Endothelial cell of umbilical vein (primary cell): ENCODE results near the gene AKAP8. TPM values are rescaled to one million over a fixed set of nuclear protein-coding genes. Genes with fewer than 3 reads are reported as not detected.

ENCODE experiments used
- BruUV-seq: library from RNA; stranded (reverse); fragments of 400-500 nt; replicated peaks from 2 replicates; lab custom pipeline; 2021; lab: Mats Ljungman, UMichigan
- CTCF ChIA-PET: fragments of 300-600, 350-600 bp; sonication (Branson Sonifier 250); formaldehyde crosslinking; loops from one replicate; lab custom pipeline; 2021; ENCODE audit warnings: antibody characterized with exemption, inconsistent platforms; lab: Charles Lee
- POLR2A ChIA-PET: fragments of 300-600, 350-600 bp; sonication (Branson Sonifier 250); formaldehyde crosslinking; loops from one replicate; lab custom pipeline; 2021; ENCODE audit warnings: antibody characterized with exemption, inconsistent platforms; lab: Charles Lee
- DNase-seq: peaks from one replicate; pipeline ENCODE4 v3.0.0-alpha.2; 2011; ENCODE audit warnings: low read depth, low spot score
- FAIRE-seq: peaks from 2 replicates; lab custom pipeline; 2011; peaks lifted over from hg19 to GRCh38; lab: Jason Lieb, UNC
- H2AFZ ChIP-seq: 2 replicates; pipeline ENCODE4 v1.6.0; 2012; ENCODE audit warnings: low read depth, low read length, control low read depth, inconsistent platforms
- H3K27ac ChIP-seq: 2 replicates; pipeline ENCODE4 v1.5.1; 2011; ENCODE audit warnings: low read depth, mild to moderate bottlenecking, control low read depth, low read length, moderate library complexity; ENCODE audit not compliant: insufficient read depth
- H3K27me3 ChIP-seq, 2 experiments: 2 replicates each; pipeline versions ENCODE4 v1.6.0 to v1.6.1; 2011; ENCODE audit warnings: low read length in 2 of 2, mixed read lengths in 1 of 2; ENCODE audit not compliant: control insufficient read depth in 2 of 2, insufficient read depth in 2 of 2
- H3K36me3 ChIP-seq, 2 experiments: 2 replicates in 1 of 2; 3 replicates in 1 of 2; pipeline ENCODE4 v1.5.1; 2011; ENCODE audit warnings: low read length in 2 of 2, mild to moderate bottlenecking in 1 of 2, moderate library complexity in 1 of 2; ENCODE audit not compliant: control insufficient read depth in 2 of 2, insufficient read depth in 2 of 2; ENCODE audit errors: extremely low read depth in 1 of 2
- H3K4me1 ChIP-seq: 3 replicates; pipeline ENCODE4 v1.5.1; 2011; ENCODE audit warnings: mild to moderate bottlenecking, low read length; ENCODE audit not compliant: control insufficient read depth, insufficient read depth; ENCODE audit errors: extremely low read depth
- H3K4me2 ChIP-seq: 2 replicates; pipeline ENCODE4 v1.6.1; 2011; ENCODE audit warnings: low read length, control low read depth, mixed read lengths; ENCODE audit not compliant: insufficient read depth
- H3K4me3 ChIP-seq, 3 experiments: fragments of 200-600 bp in 1 of 3; sonication (generic), shearing (Covaris generic) in 1 of 3; replicated peaks in 1 of 3; 2 replicates each; pipeline ENCODE4 v1.5.1; 2011 to 2016; ENCODE audit warnings: control low read depth in 3 of 3, low read length in 3 of 3, mild to moderate bottlenecking in 2 of 3, inconsistent platforms in 1 of 3, low read depth in 1 of 3, moderate library complexity in 1 of 3; ENCODE audit not compliant: insufficient read depth in 1 of 3
- H3K79me2 ChIP-seq: 2 replicates; pipeline ENCODE4 v1.6.0; 2012; ENCODE audit warnings: low read length, inconsistent platforms; ENCODE audit not compliant: control insufficient read depth, insufficient read depth
- H3K9ac ChIP-seq: replicated peaks from 2 replicates; pipeline ENCODE3; 2011; ENCODE audit warnings: low read length, control low read depth; ENCODE audit not compliant: insufficient read depth; ENCODE audit errors: extremely low read depth
- H3K9me1 ChIP-seq: replicated peaks from 3 replicates; pipeline ENCODE4 v1.6.0; 2011; ENCODE audit warnings: mild to moderate bottlenecking, low read length; ENCODE audit not compliant: control insufficient read depth, insufficient read depth; ENCODE audit errors: extremely low read depth
- H3K9me3 ChIP-seq: replicated peaks from 2 replicates; pipeline ENCODE4 v1.5.1; 2012; ENCODE audit warnings: low read length, inconsistent platforms; ENCODE audit not compliant: control insufficient read depth, insufficient read depth
- H4K20me1 ChIP-seq: replicated peaks from 2 replicates; pipeline ENCODE3; 2011; ENCODE audit warnings: mild to moderate bottlenecking, low read length; ENCODE audit not compliant: control insufficient read depth, insufficient read depth; ENCODE audit errors: extremely low read depth
- CTCF ChIP-seq, 2 donors: IDR thresholded peaks; 1 replicate in 1 of 2; 2 replicates in 1 of 2; pipeline ENCODE4 v1.5.1; 2011; ENCODE audit warnings: low read length in 2 of 2, mild to moderate bottlenecking in 2 of 2, moderate library complexity in 2 of 2, control low read depth in 1 of 2, inconsistent platforms in 1 of 2, low read depth in 1 of 2; ENCODE audit not compliant: insufficient read depth in 1 of 2; ENCODE audit errors: extremely low read depth in 1 of 2
- FOS ChIP-seq: IDR thresholded peaks from 2 replicates; pipeline ENCODE4 v1.6.1; 2011; ENCODE audit warnings: mild to moderate bottlenecking, low read length, moderate library complexity, borderline replicate concordance; ENCODE audit not compliant: insufficient read depth
- GATA2 ChIP-seq: IDR thresholded peaks from 2 replicates; pipeline ENCODE4 v1.7.0; 2011; ENCODE audit warnings: low read depth, mild to moderate bottlenecking, moderate library complexity, mixed read lengths, low read length; ENCODE audit not compliant: insufficient read length, insufficient read depth
- JUN ChIP-seq: IDR thresholded peaks from 2 replicates; pipeline ENCODE4 v1.6.1; 2011; ENCODE audit warnings: borderline replicate concordance, low read depth; ENCODE audit not compliant: insufficient read length, insufficient read depth
- MYC ChIP-seq: IDR thresholded peaks from one replicate; pipeline ENCODE4 v1.6.1; 2011; ENCODE audit warnings: mild to moderate bottlenecking, low read depth, low read length
- POLR2A ChIP-seq: IDR thresholded peaks from 2 replicates; pipeline ENCODE4 v1.6.1; 2012; ENCODE audit warnings: low read depth, mild to moderate bottlenecking, control low read depth, low read length
- POLR2AphosphoS5 ChIP-seq: IDR thresholded peaks from 2 replicates; pipeline ENCODE4 v1.6.1; 2012; ENCODE audit warnings: low read depth, mild to moderate bottlenecking, control low read depth, low read length, moderate library complexity; ENCODE audit not compliant: insufficient read depth
- dilution Hi-C: fragments of 300-500 bp; cut with MboI; formaldehyde crosslinking; loops from one replicate; pipeline ENCODE4 v1.15.0; 2019; ENCODE audit warnings: low sequenced_read_pairs; ENCODE audit not compliant: extremely low pct_ligation_motif_present
- intact Hi-C: fragments of 100-400 bp; cut with micrococcal nuclease; formaldehyde crosslinking; loops from one replicate; pipeline ENCODE4 v1.10.0; 2022
- polyA plus RNA-seq, 4 experiments: library from polyadenylated mRNA; depleted of rRNA in 3 of 4; stranded (reverse) in 3 of 4; unstranded in 1 of 4; fragments of >200 nt; gene quantifications; 2 replicates each; pipeline versions ENCODE4 v1.2.1 to v1.2.3, GENCODE V29; 2011 to 2012; ENCODE audit warnings: missing spikeins in 1 of 4
- total RNA-seq: library from RNA; stranded (reverse); gene quantifications from 2 replicates; pipeline ENCODE4 v1.2.3, GENCODE V29; 2021

Gene AKAP8
- total and polyA plus RNA-seq, 2 donors (not counting 3 experiments of a cell fraction or from before 2014, with no cell fraction given): 16.4 to 44.1 TPM

DNA sequence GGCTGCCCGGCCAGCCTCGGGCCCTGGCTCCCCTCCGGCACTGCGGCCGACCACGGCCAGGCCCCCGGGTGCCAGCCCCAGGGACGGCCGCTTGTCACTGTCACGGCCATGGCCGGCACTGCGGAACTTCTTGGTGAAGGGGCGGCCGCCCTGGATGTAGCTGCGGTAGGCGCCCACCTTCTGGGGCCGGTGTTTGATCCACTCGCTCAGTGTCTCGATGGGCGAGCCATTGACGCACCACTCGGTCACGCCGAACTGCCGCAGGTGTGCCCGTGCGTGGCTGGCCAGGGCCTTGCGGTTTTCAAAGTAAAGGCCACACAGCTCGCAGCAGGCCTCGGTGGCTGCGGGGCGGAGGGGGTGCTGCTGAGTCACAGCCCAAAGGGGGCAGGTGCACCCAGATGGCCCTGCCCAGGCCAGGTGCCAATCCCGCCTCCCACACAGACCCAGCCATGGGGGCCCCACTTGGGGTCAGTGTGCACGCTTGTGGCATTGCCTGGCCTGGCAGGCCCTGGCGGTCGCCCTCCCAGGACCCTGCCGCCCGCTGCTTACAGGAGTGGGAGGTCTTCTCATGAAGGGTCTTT lies 45.2 kb upstream of the AKAP8 start:
- TF ChIP-seq JUN (no peak), GATA2 (no peak), POLR2AphosphoS5 (no peak), POLR2A (no peak), CTCF (IDR thresholded peaks at IDR 0.05; ENCODE audit: extremely low read depth in 1 of 2, insufficient read depth in 1 of 2, low read depth in 1 of 2, low read length in 2 of 2) (no peak)
- CTCF ChIA-PET: no interaction called here
- no peaks in the 10 kb centered on the region for H3K27me3 ChIP-seq
- no peak overlapping the region for H2AFZ ChIP-seq
- H3K4me2 ChIP-seq: no peak overlapping the region
- no peaks in the 10 kb centered on the region for H4K20me1 ChIP-seq
- H3K27ac ChIP-seq: no peak overlapping the region
- POLR2A ChIA-PET: no interaction called here
- no TSS peak for BruUV-seq
- H3K9me3 ChIP-seq: no peaks in the 10 kb centered on the region
- no peak overlapping the region for H3K4me3 ChIP-seq
- H3K9ac ChIP-seq: no peak overlapping the region
- peaks cover 20% of the 10 kb centered on the region for H3K79me2 ChIP-seq
- FAIRE-seq: no peak
- H3K4me1 ChIP-seq: no peaks in the 10 kb centered on the region
- H3K9me1 ChIP-seq: no peaks in the 10 kb centered on the region
- peaks cover 12 to 52% of the 10 kb centered on the region in 2 experiments for H3K36me3 ChIP-seq
- no peak for DNase-seq
- intact Hi-C loops (no loop called here), dilution Hi-C loops (no loop called here)

DNA sequence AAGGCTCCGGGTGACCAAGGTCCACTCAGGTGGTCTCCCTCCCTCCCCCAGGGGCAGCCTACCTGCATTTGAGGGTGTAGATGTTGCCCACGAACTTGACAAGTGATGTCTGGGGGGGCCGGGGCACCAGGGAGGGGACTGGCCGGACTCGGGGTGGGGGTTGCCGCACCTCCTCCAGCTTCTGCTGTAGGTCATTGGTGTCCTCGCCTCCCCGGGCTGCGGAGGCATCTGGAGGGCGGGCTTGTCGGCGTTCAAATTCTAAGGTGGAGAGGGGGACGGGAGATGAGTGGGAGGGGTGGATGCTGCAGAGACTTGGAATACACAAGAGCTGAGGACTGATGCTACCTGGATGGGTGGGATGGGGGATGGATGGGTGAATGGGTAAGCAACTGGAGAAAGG lies 44.5 kb upstream of the AKAP8 start:
- H3K4me3 ChIP-seq: no peak overlapping the region
- DNase-seq (no peak), FAIRE-seq (no peak)
- no peaks in the 10 kb centered on the region for H3K9me3 ChIP-seq
- no peaks in the 10 kb centered on the region for H3K27me3 ChIP-seq
- TF ChIP-seq JUN (no peak), POLR2A (no peak), CTCF (IDR thresholded peaks at IDR 0.05; ENCODE audit: extremely low read depth in 1 of 2, insufficient read depth in 1 of 2, low read depth in 1 of 2, low read length in 2 of 2) (no peak), FOS (no peak), MYC (no peak)
- no peaks in the 10 kb centered on the region for H3K9me1 ChIP-seq
- peaks cover 4% of the 10 kb centered on the region for H3K4me1 ChIP-seq
- H3K4me2 ChIP-seq: no peak overlapping the region
- no peak overlapping the region for H3K27ac ChIP-seq
- intact Hi-C loops: no loop called here
- peaks cover 12 to 50% of the 10 kb centered on the region in 2 experiments for H3K36me3 ChIP-seq
- ChIA-PET POLR2A (no interaction called here), CTCF (no interaction called here)
- no peak overlapping the region for H3K9ac ChIP-seq
- BruUV-seq: no TSS peak
- peaks cover 14% of the 10 kb centered on the region for H3K79me2 ChIP-seq
- H2AFZ ChIP-seq: no peak overlapping the region
- no peaks in the 10 kb centered on the region for H4K20me1 ChIP-seq
- dilution Hi-C loops: no loop called here
